SK-N-SH treated with all-trans-retinoic acid at 6 μM for 48 hours (cell line): Measurements from ENCODE around the gene SPATA2L.

ENCODE experiments used
- BACH2 ChIP-seq: fragments of 250-450 bp; sonication (Bioruptor Pico); IDR thresholded peaks from 2 replicates; pipeline ENCODE4 v1.9.0; 2021; ENCODE audit warnings: mild to moderate bottlenecking, borderline replicate concordance
- CSDC2 ChIP-seq: fragments of 250-450 bp; sonication (Bioruptor Pico); IDR thresholded peaks from 2 replicates; pipeline ENCODE4 v1.5.0; 2020; ENCODE audit warnings: mild to moderate bottlenecking, moderate library complexity
- GLIS3 ChIP-seq: fragments of 250-450 bp; sonication (Bioruptor Pico); IDR thresholded peaks from 2 replicates; pipeline ENCODE4 v1.5.0; 2020; ENCODE audit warnings: mild to moderate bottlenecking, moderate library complexity
- ISL1 ChIP-seq: fragments of 250-450 bp; sonication (Bioruptor Pico); IDR thresholded peaks from 2 replicates; pipeline ENCODE4 v2.1.2; 2022; ENCODE audit warnings: mild to moderate bottlenecking, moderate library complexity
- OSR1 ChIP-seq: fragments of 250-450 bp; sonication (Bioruptor Pico); IDR thresholded peaks from 2 replicates; pipeline ENCODE4 v1.8.0; 2022; ENCODE audit warnings: moderate library complexity, mild to moderate bottlenecking, inconsistent platforms
- SNAI2 ChIP-seq: fragments of 250-450 bp; sonication (Bioruptor Pico); IDR thresholded peaks from 2 replicates; pipeline ENCODE4 v1.5.0; 2020; ENCODE audit warnings: mild to moderate bottlenecking, moderate library complexity
- ZFP3 ChIP-seq: fragments of 250-450 bp; sonication (Bioruptor Pico); IDR thresholded peaks from 2 replicates; pipeline ENCODE4 v1.5.0; 2020; ENCODE audit warnings: mild to moderate bottlenecking, moderate library complexity
- ZFP30 ChIP-seq: fragments of 450-650 bp; formaldehyde crosslinking; IDR thresholded peaks from 2 replicates; pipeline ENCODE4 v1.5.0; 2022; ENCODE audit warnings: mild to moderate bottlenecking, moderate library complexity
- ZNF70 ChIP-seq: fragments of 450-650 bp; formaldehyde crosslinking; IDR thresholded peaks from 2 replicates; pipeline ENCODE4 v1.5.0; 2020; ENCODE audit warnings: mild to moderate bottlenecking, moderate library complexity
- ZNF8 ChIP-seq: fragments of 450-650 bp; formaldehyde crosslinking; IDR thresholded peaks from 2 replicates; pipeline ENCODE4 v1.5.0; 2020; ENCODE audit warnings: mild to moderate bottlenecking, moderate library complexity
- TF ChIP-seq, protein P1 (sequence below): fragments of 250-450 bp; sonication (Bioruptor Pico); IDR thresholded peaks from 2 replicates; pipeline ENCODE4 v1.8.0; 2020; ENCODE audit warnings: mild to moderate bottlenecking, moderate library complexity, borderline replicate concordance
- TF ChIP-seq, protein P2 (sequence below): fragments of 250-450 bp; sonication (Bioruptor Pico); IDR thresholded peaks from 2 replicates; pipeline ENCODE4 v1.5.1; 2021; ENCODE audit warnings: mild to moderate bottlenecking, moderate library complexity

DNA sequence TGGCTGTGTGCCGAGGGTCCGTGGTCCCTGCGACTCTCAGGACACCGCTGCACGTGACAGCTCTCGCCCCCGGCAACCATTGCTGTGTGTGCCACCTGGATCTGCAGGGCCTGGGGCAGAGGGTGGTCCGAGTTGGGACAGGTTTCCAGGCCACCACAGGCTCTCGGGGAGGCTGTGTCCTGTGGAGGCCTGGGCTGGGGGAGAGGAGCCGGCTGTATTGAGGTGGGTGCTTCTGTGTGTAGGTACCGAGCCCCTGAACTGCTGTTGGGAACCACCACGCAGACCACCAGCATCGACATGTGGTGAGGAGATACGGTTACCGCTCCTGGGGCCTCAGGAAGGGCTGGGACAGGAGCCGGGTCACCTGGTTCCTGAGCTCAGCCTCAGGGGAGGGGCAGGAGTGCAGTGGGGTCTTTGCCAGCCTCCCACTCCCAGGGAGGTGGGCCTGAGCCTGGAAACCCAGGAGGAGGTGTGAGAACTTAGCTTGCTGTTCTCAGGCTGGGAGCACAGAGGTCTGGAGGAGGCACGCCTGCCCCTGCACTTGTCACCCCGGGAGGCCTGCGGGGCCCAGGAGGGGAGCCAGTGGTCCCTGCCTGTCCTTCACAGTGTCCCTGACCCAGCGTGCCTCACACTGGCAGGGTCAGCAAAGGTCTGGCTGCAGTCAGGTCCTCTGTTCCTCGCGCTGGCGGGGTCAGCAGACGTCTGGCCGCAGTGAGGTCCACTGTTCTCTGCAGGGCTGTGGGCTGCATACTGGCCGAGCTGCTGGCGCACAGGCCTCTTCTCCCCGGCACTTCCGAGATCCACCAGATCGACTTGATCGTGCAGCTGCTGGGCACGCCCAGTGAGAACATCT, 7.3 kb downstream of the SPATA2L start:
- TF ChIP-seq ZFP30 (CRISPR knock-in tag): no peak
- no peak for TF ChIP-seq ISL1
- no peak for TF ChIP-seq OSR1 (CRISPR knock-in tag)
- TF ChIP-seq ZNF70: no peak
- TF ChIP-seq SNAI2: no peak
- no peak for TF ChIP-seq GLIS3
- TF ChIP-seq, protein P1, sequence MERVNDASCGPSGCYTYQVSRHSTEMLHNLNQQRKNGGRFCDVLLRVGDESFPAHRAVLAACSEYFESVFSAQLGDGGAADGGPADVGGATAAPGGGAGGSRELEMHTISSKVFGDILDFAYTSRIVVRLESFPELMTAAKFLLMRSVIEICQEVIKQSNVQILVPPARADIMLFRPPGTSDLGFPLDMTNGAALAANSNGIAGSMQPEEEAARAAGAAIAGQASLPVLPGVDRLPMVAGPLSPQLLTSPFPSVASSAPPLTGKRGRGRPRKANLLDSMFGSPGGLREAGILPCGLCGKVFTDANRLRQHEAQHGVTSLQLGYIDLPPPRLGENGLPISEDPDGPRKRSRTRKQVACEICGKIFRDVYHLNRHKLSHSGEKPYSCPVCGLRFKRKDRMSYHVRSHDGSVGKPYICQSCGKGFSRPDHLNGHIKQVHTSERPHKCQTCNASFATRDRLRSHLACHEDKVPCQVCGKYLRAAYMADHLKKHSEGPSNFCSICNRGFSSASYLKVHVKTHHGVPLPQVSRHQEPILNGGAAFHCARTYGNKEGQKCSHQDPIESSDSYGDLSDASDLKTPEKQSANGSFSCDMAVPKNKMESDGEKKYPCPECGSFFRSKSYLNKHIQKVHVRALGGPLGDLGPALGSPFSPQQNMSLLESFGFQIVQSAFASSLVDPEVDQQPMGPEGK (CRISPR knock-in tag): no peak
- TF ChIP-seq CSDC2 (CRISPR knock-in tag): no peak
- no peak for TF ChIP-seq ZFP3 (CRISPR knock-in tag)
- TF ChIP-seq ZNF8 (CRISPR knock-in tag): no peak
- TF ChIP-seq BACH2 (CRISPR knock-in tag): no peak
- TF ChIP-seq, protein P2, sequence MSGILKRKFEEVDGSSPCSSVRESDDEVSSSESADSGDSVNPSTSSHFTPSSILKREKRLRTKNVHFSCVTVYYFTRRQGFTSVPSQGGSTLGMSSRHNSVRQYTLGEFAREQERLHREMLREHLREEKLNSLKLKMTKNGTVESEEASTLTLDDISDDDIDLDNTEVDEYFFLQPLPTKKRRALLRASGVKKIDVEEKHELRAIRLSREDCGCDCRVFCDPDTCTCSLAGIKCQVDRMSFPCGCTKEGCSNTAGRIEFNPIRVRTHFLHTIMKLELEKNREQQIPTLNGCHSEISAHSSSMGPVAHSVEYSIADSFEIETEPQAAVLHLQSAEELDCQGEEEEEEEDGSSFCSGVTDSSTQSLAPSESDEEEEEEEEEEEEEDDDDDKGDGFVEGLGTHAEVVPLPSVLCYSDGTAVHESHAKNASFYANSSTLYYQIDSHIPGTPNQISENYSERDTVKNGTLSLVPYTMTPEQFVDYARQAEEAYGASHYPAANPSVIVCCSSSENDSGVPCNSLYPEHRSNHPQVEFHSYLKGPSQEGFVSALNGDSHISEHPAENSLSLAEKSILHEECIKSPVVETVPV: no peak
